Prostate gland (tissue), 2 donors: ENCODE data around the gene XCR1.

ENCODE experiments used
- POLR2A ChIP-seq: fragments of 450-650 bp; IDR thresholded peaks from one replicate; pipeline ENCODE4 v1.6.1; 2016; ENCODE audit warnings: antibody characterized with exemption, mild to moderate bottlenecking
- POLR2AphosphoS5 ChIP-seq: sonication (generic); formaldehyde crosslinking; IDR thresholded peaks from one replicate; pipeline ENCODE4 v1.6.1; 2017; ENCODE audit warnings: antibody characterized with exemption
- TF ChIP-seq, protein P1 (sequence below), 4 experiments: fragments of 200-600 bp in 2 of 4; fragments of 450-650 bp in 2 of 4; sonication (generic) in 2 of 4; IDR thresholded peaks; 1 replicate in 3 of 4; 2 replicates in 1 of 4; pipeline ENCODE4 v1.5.1; 2016 to 2019; ENCODE audit warnings: antibody characterized with exemption in 4 of 4, mild to moderate bottlenecking in 2 of 4, moderate library complexity in 2 of 4

GRCh38 chr3:46022909-46023785 is 4.1 kb downstream of the XCR1 start:
- TF ChIP-seq, protein P1, sequence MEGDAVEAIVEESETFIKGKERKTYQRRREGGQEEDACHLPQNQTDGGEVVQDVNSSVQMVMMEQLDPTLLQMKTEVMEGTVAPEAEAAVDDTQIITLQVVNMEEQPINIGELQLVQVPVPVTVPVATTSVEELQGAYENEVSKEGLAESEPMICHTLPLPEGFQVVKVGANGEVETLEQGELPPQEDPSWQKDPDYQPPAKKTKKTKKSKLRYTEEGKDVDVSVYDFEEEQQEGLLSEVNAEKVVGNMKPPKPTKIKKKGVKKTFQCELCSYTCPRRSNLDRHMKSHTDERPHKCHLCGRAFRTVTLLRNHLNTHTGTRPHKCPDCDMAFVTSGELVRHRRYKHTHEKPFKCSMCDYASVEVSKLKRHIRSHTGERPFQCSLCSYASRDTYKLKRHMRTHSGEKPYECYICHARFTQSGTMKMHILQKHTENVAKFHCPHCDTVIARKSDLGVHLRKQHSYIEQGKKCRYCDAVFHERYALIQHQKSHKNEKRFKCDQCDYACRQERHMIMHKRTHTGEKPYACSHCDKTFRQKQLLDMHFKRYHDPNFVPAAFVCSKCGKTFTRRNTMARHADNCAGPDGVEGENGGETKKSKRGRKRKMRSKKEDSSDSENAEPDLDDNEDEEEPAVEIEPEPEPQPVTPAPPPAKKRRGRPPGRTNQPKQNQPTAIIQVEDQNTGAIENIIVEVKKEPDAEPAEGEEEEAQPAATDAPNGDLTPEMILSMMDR (IDR thresholded peaks at IDR 0.05): no peak
- TF ChIP-seq POLR2AphosphoS5 (no peak), POLR2A (no peak)
